T-helper 1 cell treated with Interleukin-12 subunit alpha and Interleukin-12 subunit beta and Interleukin-4 antibody, amounts not matched to agents 30 μg/mL and 1 μg/mL, for 36 hours (primary cell): Measurements from ENCODE around the gene RNASE11.

Source experiments
- H3K27ac Mint-ChIP-seq: one replicate; pipeline ENCODE4 v1.8.0; 2021; ENCODE audit warnings: mild to moderate bottlenecking, mixed read lengths
- H3K27me3 Mint-ChIP-seq: one replicate; pipeline ENCODE4 v1.8.0; 2021; ENCODE audit warnings: low read depth, mixed read lengths
- H3K36me3 Mint-ChIP-seq: one replicate; pipeline ENCODE4 v1.8.0; 2021; ENCODE audit warnings: low read depth, mixed read lengths
- H3K4me1 Mint-ChIP-seq: one replicate; pipeline ENCODE4 v1.8.0; 2021; ENCODE audit warnings: low read depth, mixed read lengths
- H3K4me3 Mint-ChIP-seq: one replicate; pipeline ENCODE4 v1.8.0; 2021; ENCODE audit warnings: mild to moderate bottlenecking, moderate library complexity, mixed read lengths
- H3K9me3 Mint-ChIP-seq: one replicate; pipeline ENCODE4 v1.8.0; 2021; ENCODE audit warnings: mixed read lengths

Gene RNASE11

GRCh38 chr14:20587489-20588154, at the start of gene RNASE11:
RNASE11 (minus strand) TSS chr14:20588001.
- Mint-ChIP-seq H3K4me1 (no peaks in the 10 kb centered on the region), H3K36me3 (no peaks in the 10 kb centered on the region), H3K9me3 (no peaks in the 10 kb centered on the region), H3K27ac (peak within 1 kb of the TSS; percentile 58), H3K4me3 (no peak within 1 kb of the TSS), H3K27me3 (peaks cover 14% of the 10 kb centered on the region)

GRCh38 chr14:20632831-20633691, 45.3 kb upstream of the RNASE11 start:
- no peaks in the 10 kb centered on the region for H3K9me3 Mint-ChIP-seq
- H3K4me1 Mint-ChIP-seq: peaks cover 32% of the 10 kb centered on the region
- H3K27me3 Mint-ChIP-seq: peaks cover 76% of the 10 kb centered on the region
- peak overlapping the region; percentile 89 for H3K27ac Mint-ChIP-seq
- H3K36me3 Mint-ChIP-seq: no peaks in the 10 kb centered on the region
- peak overlapping the region; percentile 76 for H3K4me3 Mint-ChIP-seq

- Mint-ChIP-seq H3K4me3 (peak overlapping the region; percentile 76), H3K4me1 (peaks cover 34% of the 10 kb centered on the region), H3K36me3 (no peaks in the 10 kb centered on the region), H3K27me3 (peaks cover 82% of the 10 kb centered on the region), H3K27ac (peak overlapping the region; percentile 89), H3K9me3 (no peaks in the 10 kb centered on the region)
Measured at GRCh38 chr14:20632448-20632830, 44.6 kb upstream of the RNASE11 start.

- Mint-ChIP-seq H3K4me3 (peak overlapping the region; percentile 76), H3K27ac (peak overlapping the region; percentile 23), H3K4me1 (peaks cover 35% of the 10 kb centered on the region), H3K9me3 (no peaks in the 10 kb centered on the region), H3K27me3 (peaks cover 86% of the 10 kb centered on the region), H3K36me3 (no peaks in the 10 kb centered on the region)
Measured at GRCh38 chr14:20631880-20632389, 44.1 kb upstream of the RNASE11 start.

- Mint-ChIP-seq H3K36me3 (no peaks in the 10 kb centered on the region), H3K9me3 (no peaks in the 10 kb centered on the region), H3K27me3 (peaks cover 86% of the 10 kb centered on the region), H3K4me3 (peak overlapping the region; percentile 76), H3K27ac (peak overlapping the region; percentile 51), H3K4me1 (peaks cover 40% of the 10 kb centered on the region)
Measured at GRCh38 chr14:20631023-20631879, 43.5 kb upstream of the RNASE11 start.

GRCh38 chr14:20630340-20631022, 42.7 kb upstream of the RNASE11 start:
- Mint-ChIP-seq H3K4me1 (peaks cover 43% of the 10 kb centered on the region), H3K4me3 (peak overlapping the region; percentile 74), H3K36me3 (peaks cover 2% of the 10 kb centered on the region), H3K27me3 (peaks cover 85% of the 10 kb centered on the region), H3K27ac (peak overlapping the region; percentile 51), H3K9me3 (no peaks in the 10 kb centered on the region)

GRCh38 chr14:20628063-20628854, 40.5 kb upstream of the RNASE11 start:
- Mint-ChIP-seq H3K9me3 (no peaks in the 10 kb centered on the region), H3K4me3 (no peak overlapping the region), H3K27ac (no peak overlapping the region), H3K27me3 (peaks cover 82% of the 10 kb centered on the region), H3K4me1 (peaks cover 58% of the 10 kb centered on the region), H3K36me3 (peaks cover 9% of the 10 kb centered on the region)

GRCh38 chr14:20627346-20628027, 39.7 kb upstream of the RNASE11 start:
- peaks cover 75% of the 10 kb centered on the region for H3K27me3 Mint-ChIP-seq
- H3K36me3 Mint-ChIP-seq: peaks cover 9% of the 10 kb centered on the region
- no peaks in the 10 kb centered on the region for H3K9me3 Mint-ChIP-seq
- peaks cover 56% of the 10 kb centered on the region for H3K4me1 Mint-ChIP-seq
- no peak overlapping the region for H3K27ac Mint-ChIP-seq
- no peak overlapping the region for H3K4me3 Mint-ChIP-seq

GRCh38 chr14:20626274-20626673, 38.5 kb upstream of the RNASE11 start:
- Mint-ChIP-seq H3K4me1 (peaks cover 50% of the 10 kb centered on the region), H3K27me3 (peaks cover 72% of the 10 kb centered on the region), H3K4me3 (peak overlapping the region; percentile 22)

GRCh38 chr14:20624495-20625070, 36.8 kb upstream of the RNASE11 start:
- peaks cover 40% of the 10 kb centered on the region for H3K4me1 Mint-ChIP-seq
- peaks cover 9% of the 10 kb centered on the region for H3K36me3 Mint-ChIP-seq
- peaks cover 58% of the 10 kb centered on the region for H3K27me3 Mint-ChIP-seq
- no peaks in the 10 kb centered on the region for H3K9me3 Mint-ChIP-seq
- peak overlapping the region; percentile 66 for H3K27ac Mint-ChIP-seq
- H3K4me3 Mint-ChIP-seq: peak overlapping the region; percentile 78

More at GRCh38 chr14:20626274-20626673, 38.5 kb upstream of the RNASE11 start:
- no peaks in the 10 kb centered on the region for H3K9me3 Mint-ChIP-seq
- H3K27ac Mint-ChIP-seq: no peak overlapping the region
- H3K36me3 Mint-ChIP-seq: peaks cover 9% of the 10 kb centered on the region

GRCh38 chr14:20623798-20624197, 36.0 kb upstream of the RNASE11 start:
- H3K9me3 Mint-ChIP-seq: no peaks in the 10 kb centered on the region
- no peak overlapping the region for H3K27ac Mint-ChIP-seq
- H3K36me3 Mint-ChIP-seq: peaks cover 9% of the 10 kb centered on the region
- H3K4me3 Mint-ChIP-seq: peak overlapping the region; percentile 66
- peaks cover 40% of the 10 kb centered on the region for H3K4me1 Mint-ChIP-seq
- H3K27me3 Mint-ChIP-seq: peaks cover 53% of the 10 kb centered on the region

- Mint-ChIP-seq H3K36me3 (peaks cover 9% of the 10 kb centered on the region), H3K9me3 (no peaks in the 10 kb centered on the region), H3K27ac (peak overlapping the region; percentile 8), H3K4me1 (peaks cover 37% of the 10 kb centered on the region), H3K27me3 (peaks cover 43% of the 10 kb centered on the region), H3K4me3 (peak overlapping the region; percentile 61)
Measured at GRCh38 chr14:20622816-20623291, 35.1 kb upstream of the RNASE11 start.
